Thyroid gland (tissue), 4 donors: ENCODE data around the gene MYO18A.

ENCODE experiments used
- CTCF ChIP-seq, 6 experiments: fragments of 200-600 bp in 3 of 6; fragments of 450-650 bp in 3 of 6; sonication (generic) in 3 of 6; IDR thresholded peaks; one replicate each; pipeline ENCODE4 v1.5.1; 2016 to 2019; ENCODE audit warnings: antibody characterized with exemption in 6 of 6, mild to moderate bottlenecking in 2 of 6, inconsistent platforms in 1 of 6, moderate library complexity in 1 of 6
- POLR2A ChIP-seq, 2 donors: fragments of 450-650 bp; IDR thresholded peaks; one replicate each; pipeline ENCODE4 v1.6.1; 2017; ENCODE audit warnings: antibody characterized with exemption in 2 of 2, mild to moderate bottlenecking in 2 of 2, moderate library complexity in 1 of 2

GRCh38 chr17:29069526-29070041 is 110.6 kb downstream of the MYO18A start:
- TF ChIP-seq CTCF (IDR thresholded peaks at IDR 0.05) (no peak), POLR2A (IDR thresholded peaks at IDR 0.05) (no peak)
